ENCODE measurements around the gene JAGN1.

Gene JAGN1

GRCh38 chr3:9906480-9906879 lies 16.1 kb downstream of the JAGN1 start:
- Histone ChIP-seq H3K79me2 (ENCODE audit: control insufficient read depth, low read length) (no peaks in the 10 kb centered on the region), H3K27ac (ENCODE audit: low read depth, low read length) (no peak overlapping the region), H3K9me2 (replicated peaks; ENCODE audit: control insufficient read depth, low read length) (no peaks in the 10 kb centered on the region), H3K4me1 (ENCODE audit: control insufficient read depth, low read length) (peaks cover 6% of the 10 kb centered on the region), H3F3A (ENCODE audit: control insufficient read depth, insufficient read depth) (no peaks in the 10 kb centered on the region), H4K20me1 (ENCODE audit: control insufficient read depth, insufficient read depth, low read depth, low read length) (no peaks in the 10 kb centered on the region), H3K4me2 (ENCODE audit: low read length) (no peak overlapping the region), H3K27me3 (ENCODE audit: control insufficient read depth, low read length) (no peaks in the 10 kb centered on the region), H3K9me3 (ENCODE audit: control insufficient read depth, insufficient read depth, low read length) (no peaks in the 10 kb centered on the region), H3K36me3 (ENCODE audit: control insufficient read depth, low read length) (no peaks in the 10 kb centered on the region), H3K4me3 (ENCODE audit: low read length) (no peak overlapping the region)
- TF ChIP-seq, protein P1, sequence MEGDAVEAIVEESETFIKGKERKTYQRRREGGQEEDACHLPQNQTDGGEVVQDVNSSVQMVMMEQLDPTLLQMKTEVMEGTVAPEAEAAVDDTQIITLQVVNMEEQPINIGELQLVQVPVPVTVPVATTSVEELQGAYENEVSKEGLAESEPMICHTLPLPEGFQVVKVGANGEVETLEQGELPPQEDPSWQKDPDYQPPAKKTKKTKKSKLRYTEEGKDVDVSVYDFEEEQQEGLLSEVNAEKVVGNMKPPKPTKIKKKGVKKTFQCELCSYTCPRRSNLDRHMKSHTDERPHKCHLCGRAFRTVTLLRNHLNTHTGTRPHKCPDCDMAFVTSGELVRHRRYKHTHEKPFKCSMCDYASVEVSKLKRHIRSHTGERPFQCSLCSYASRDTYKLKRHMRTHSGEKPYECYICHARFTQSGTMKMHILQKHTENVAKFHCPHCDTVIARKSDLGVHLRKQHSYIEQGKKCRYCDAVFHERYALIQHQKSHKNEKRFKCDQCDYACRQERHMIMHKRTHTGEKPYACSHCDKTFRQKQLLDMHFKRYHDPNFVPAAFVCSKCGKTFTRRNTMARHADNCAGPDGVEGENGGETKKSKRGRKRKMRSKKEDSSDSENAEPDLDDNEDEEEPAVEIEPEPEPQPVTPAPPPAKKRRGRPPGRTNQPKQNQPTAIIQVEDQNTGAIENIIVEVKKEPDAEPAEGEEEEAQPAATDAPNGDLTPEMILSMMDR (IDR thresholded peaks at IDR 0.05; ENCODE audit: low read depth, low read length, poor library complexity, severe bottlenecking), result no peak
- no peak for TF ChIP-seq EZH2phosphoT487 (IDR thresholded peaks at IDR 0.05; ENCODE audit: borderline replicate concordance, low read length)

- Histone ChIP-seq H4K20me1 (ENCODE audit: control insufficient read depth, insufficient read depth, low read depth, low read length) (no peaks in the 10 kb centered on the region), H3K79me2 (ENCODE audit: control insufficient read depth, low read length) (no peaks in the 10 kb centered on the region), H3K36me3 (ENCODE audit: control insufficient read depth, low read length) (no peaks in the 10 kb centered on the region), H3K9me2 (replicated peaks; ENCODE audit: control insufficient read depth, low read length) (no peaks in the 10 kb centered on the region), H3K4me2 (ENCODE audit: low read length) (no peak overlapping the region), H3F3A (ENCODE audit: control insufficient read depth, insufficient read depth) (no peaks in the 10 kb centered on the region), H3K27ac (ENCODE audit: low read depth, low read length) (no peak overlapping the region), H3K4me1 (ENCODE audit: control insufficient read depth, low read length) (no peaks in the 10 kb centered on the region), H3K4me3 (ENCODE audit: low read length) (no peak overlapping the region), H3K9me3 (ENCODE audit: control insufficient read depth, insufficient read depth, low read length) (no peaks in the 10 kb centered on the region), H3K27me3 (ENCODE audit: control insufficient read depth, low read length) (peaks cover 5% of the 10 kb centered on the region; the same call in 1 of the 2 replicates)
- TF ChIP-seq EZH2phosphoT487 (IDR thresholded peaks at IDR 0.05; ENCODE audit: borderline replicate concordance, low read length), result no peak
- TF ChIP-seq, protein P1 (IDR thresholded peaks at IDR 0.05; ENCODE audit: low read depth, low read length, poor library complexity, severe bottlenecking), result no peak
Observed at GRCh38 chr3:9908286-9908685, 17.9 kb downstream of the JAGN1 start.

DNA sequence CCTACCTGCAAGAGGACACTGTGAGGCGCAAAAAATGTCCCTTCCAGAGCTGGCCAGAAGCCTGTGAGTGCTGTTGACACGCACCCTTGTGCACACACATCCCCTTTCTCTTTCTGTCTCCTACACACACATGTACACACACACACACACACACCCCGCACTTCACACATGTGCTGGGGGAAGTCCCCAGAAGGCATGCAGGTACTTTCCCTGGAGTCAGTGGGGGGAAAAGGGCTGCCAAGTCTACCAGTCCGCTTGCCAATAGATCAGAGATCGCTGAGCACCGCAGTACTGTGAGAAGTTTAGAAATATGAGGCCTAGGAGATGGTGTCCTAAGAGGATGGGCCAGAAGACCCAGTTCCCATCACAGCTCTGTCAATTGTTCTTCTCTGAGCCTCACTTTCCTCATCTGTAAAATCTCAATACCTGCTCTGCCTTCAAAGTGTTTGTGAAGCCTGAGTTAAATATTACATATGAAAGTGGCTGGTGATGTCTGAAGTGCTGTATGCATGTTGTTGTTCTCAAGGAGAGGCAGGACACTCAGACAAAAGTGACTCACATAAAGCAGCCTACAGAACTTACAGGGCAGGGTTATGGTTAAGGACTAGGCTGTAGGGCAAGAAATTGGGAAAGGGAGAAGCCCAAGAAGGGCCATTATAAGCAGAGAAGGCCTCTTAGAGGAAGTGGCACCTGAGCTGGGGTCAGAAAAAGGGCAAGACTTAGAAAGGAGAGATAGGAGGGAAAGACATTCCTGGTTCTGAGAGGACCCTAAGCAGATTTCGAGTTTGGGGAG lies 19.0 kb downstream of the JAGN1 start:
- H3K27me3 ChIP-seq (ENCODE audit: control insufficient read depth, low read length), result peaks cover 9% of the 10 kb centered on the region
- TF ChIP-seq, protein P1 (IDR thresholded peaks at IDR 0.05; ENCODE audit: low read depth, low read length, poor library complexity, severe bottlenecking), result no peak
- TF ChIP-seq EZH2phosphoT487 (IDR thresholded peaks at IDR 0.05; ENCODE audit: borderline replicate concordance, low read length), result no peak

More for the DNA sequence above, 19.0 kb downstream of the JAGN1 start:
- no peak overlapping the region for H3K4me3 ChIP-seq (ENCODE audit: low read length)
- no peaks in the 10 kb centered on the region for H3K4me1 ChIP-seq (ENCODE audit: control insufficient read depth, low read length)
- H3K79me2 ChIP-seq (ENCODE audit: control insufficient read depth, low read length), result no peaks in the 10 kb centered on the region
- no peaks in the 10 kb centered on the region for H3F3A ChIP-seq (ENCODE audit: control insufficient read depth, insufficient read depth)
- H3K9me2 ChIP-seq (replicated peaks; ENCODE audit: control insufficient read depth, low read length), result no peaks in the 10 kb centered on the region
- H3K4me2 ChIP-seq (ENCODE audit: low read length), result no peak overlapping the region
- no peaks in the 10 kb centered on the region for H3K36me3 ChIP-seq (ENCODE audit: control insufficient read depth, low read length)
- no peaks in the 10 kb centered on the region for H3K9me3 ChIP-seq (ENCODE audit: control insufficient read depth, insufficient read depth, low read length)
- no peaks in the 10 kb centered on the region for H4K20me1 ChIP-seq (ENCODE audit: control insufficient read depth, insufficient read depth, low read depth, low read length)
- H3K27ac ChIP-seq (ENCODE audit: low read depth, low read length), result no peak overlapping the region
